Neutrophil (primary cell): ENCODE results near the gene MRTFB.

Source experiments
- H3K27ac ChIP-seq: fragments of 200-600 bp; sonication (generic); 2 replicates; pipeline ENCODE4 v1.5.1; 2016; ENCODE audit warnings: mild to moderate bottlenecking, moderate library complexity
- H3K27me3 ChIP-seq: fragments of 200-600 bp; sonication (generic); 2 replicates; pipeline ENCODE4 v1.6.0; 2016; ENCODE audit warnings: mild to moderate bottlenecking
- H3K36me3 ChIP-seq: fragments of 200-600 bp; sonication (generic); 2 replicates; pipeline ENCODE4 v1.5.1; 2017
- H3K4me1 ChIP-seq, 2 experiments: fragments of 200-600 bp in 1 of 2; sonication (generic) in 1 of 2; 1 replicate in 1 of 2; 2 replicates in 1 of 2; pipeline versions ENCODE4 v1.5.1 to v1.6.1; 2013 to 2016; ENCODE audit warnings: low read depth in 1 of 2, low read length in 1 of 2, mild to moderate bottlenecking in 1 of 2, moderate library complexity in 1 of 2; ENCODE audit not compliant: control insufficient read depth in 1 of 2, insufficient read depth in 1 of 2
- H3K4me3 ChIP-seq, 2 experiments: fragments of 200-600 bp in 1 of 2; sonication (generic) in 1 of 2; 1 replicate in 1 of 2; 2 replicates in 1 of 2; pipeline ENCODE4 v1.5.1; 2013 to 2016; ENCODE audit warnings: low read depth in 1 of 2, low read length in 1 of 2, mild to moderate bottlenecking in 1 of 2, moderate library complexity in 1 of 2
- H3K9me3 ChIP-seq: fragments of 200-600 bp; sonication (generic); 2 replicates; pipeline ENCODE4 v1.5.1; 2016
- CTCF ChIP-seq: fragments of 200-600 bp; sonication (generic); IDR thresholded peaks from 2 replicates; pipeline ENCODE4 v1.5.1; 2016; ENCODE audit warnings: antibody characterized with exemption

Gene MRTFB

GRCh38 chr16:14283786-14284185, 212.7 kb downstream of the MRTFB start:
- no peak overlapping the region for H3K4me3 ChIP-seq
- TF ChIP-seq CTCF: no peak

GRCh38 chr16:14284371-14284770, 213.3 kb downstream of the MRTFB start:
- Histone ChIP-seq H3K4me3 (no peak overlapping the region), H3K4me1 (peaks cover 3 to 18% of the 10 kb centered on the region in 2 experiments), H3K36me3 (no peaks in the 10 kb centered on the region), H3K9me3 (peaks cover 4% of the 10 kb centered on the region), H3K27me3 (peaks cover 62% of the 10 kb centered on the region), H3K27ac (no peak overlapping the region)
- TF ChIP-seq CTCF: no peak

More at GRCh38 chr16:14283786-14284185, 212.7 kb downstream of the MRTFB start:
- Histone ChIP-seq H3K27me3 (peaks cover 68% of the 10 kb centered on the region), H3K9me3 (no peaks in the 10 kb centered on the region), H3K4me1 (peaks cover 3 to 18% of the 10 kb centered on the region in 2 experiments), H3K36me3 (no peaks in the 10 kb centered on the region), H3K27ac (no peak overlapping the region)

- peaks cover 10% of the 10 kb centered on the region for H3K9me3 ChIP-seq
- no peaks in the 10 kb centered on the region for H3K36me3 ChIP-seq
- peaks cover 3 to 18% of the 10 kb centered on the region in 2 experiments for H3K4me1 ChIP-seq
- peaks cover 56% of the 10 kb centered on the region for H3K27me3 ChIP-seq
- H3K4me3 ChIP-seq: peak overlapping the region; percentile 60 to 61
- no peak overlapping the region for H3K27ac ChIP-seq
- TF ChIP-seq CTCF: no peak
These were observed 213.9 kb downstream of the MRTFB start for GRCh38 chr16:14284930-14285512.

DNA sequence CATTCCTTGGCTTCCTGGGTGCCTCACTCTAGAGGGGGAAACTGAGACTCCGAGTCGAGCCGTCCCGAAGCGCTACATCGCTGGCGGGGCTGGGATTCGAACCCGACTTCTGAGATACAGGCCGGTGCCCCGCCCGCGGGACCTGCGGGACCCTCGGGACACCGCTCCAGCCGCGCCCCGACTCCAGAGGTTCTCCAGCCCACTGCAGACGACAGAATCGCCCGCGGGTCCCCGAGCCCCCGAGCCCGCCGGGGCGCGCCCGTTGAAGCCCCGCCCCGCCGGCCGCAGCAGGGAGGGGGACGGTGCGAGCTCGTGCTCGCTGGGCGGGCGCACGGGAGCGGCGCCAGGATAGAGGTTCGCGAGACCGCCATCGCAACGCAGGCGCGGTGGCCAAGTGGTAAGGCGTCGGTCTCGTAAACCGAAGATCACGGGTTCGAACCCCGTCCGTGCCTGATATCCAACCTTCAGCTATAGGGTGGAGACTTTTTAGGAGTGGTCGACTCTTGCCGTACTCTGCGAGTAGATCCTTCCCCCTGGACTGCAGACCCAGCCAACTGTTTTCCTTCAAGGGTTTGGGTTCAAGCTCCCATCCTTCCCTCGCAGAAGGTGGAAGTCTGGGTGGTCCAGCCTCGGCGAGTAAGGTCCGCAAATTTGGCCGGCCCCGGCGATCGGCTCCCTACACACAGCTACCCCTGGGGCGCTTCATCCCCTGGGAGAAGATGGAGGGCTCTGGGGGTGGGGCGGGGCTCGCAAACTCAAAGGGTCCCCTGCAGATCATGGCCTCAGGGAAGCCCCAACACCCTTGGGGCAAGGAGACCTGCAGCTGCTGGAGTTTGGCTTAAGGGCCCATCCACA, 214.6 kb downstream of the MRTFB start:
- no peak for TF ChIP-seq CTCF
- no peak overlapping the region for H3K27ac ChIP-seq

DNA sequence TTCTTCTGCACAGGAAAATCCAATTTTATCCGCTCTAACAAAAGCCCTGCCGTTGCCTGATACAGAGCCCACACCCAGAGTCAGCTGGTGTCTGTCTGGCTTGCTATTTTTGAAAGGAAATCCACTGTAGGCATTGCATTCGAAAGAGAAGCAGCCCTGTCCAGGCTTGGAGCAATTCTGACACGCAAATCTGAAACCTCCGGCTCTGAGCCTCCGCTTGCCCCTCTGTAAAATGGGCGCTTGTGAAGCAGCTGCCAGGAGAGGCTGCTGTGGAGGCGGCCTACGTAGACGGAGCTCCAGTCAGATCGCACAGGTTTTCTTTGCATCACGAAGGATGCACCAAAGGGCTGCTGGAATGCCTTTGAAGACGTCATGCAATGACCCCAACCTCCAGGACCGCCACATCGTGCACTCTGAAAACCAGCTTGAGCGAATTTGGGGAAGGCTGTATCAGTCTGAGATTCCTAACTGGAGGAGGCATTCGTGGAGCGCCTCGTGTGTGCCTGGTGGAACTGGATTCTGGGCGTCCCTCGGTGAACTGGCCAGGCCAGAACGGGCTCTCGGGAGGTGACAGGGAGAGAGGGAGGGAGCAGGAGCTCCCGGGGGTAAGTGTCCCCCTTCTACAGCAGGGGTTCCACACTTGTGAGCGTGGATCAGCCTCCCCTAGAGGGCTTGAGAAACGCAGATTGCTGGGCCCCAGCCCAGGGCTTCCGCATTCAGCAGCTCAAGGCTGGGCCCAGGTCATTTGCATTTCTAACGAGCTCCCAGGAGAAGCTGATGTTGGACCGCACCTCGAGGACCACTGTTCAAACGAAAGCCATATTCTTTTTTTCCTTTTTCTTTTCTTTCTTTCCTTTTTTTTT, 215.5 kb downstream of the MRTFB start:
- Histone ChIP-seq H3K36me3 (no peaks in the 10 kb centered on the region), H3K27me3 (peaks cover 52% of the 10 kb centered on the region), H3K9me3 (peaks cover 10% of the 10 kb centered on the region), H3K4me3 (peak overlapping the region in 1 of 2 experiments; percentile 61), H3K27ac (no peak overlapping the region), H3K4me1 (peaks cover 3 to 18% of the 10 kb centered on the region in 2 experiments)
- TF ChIP-seq CTCF: no peak

More for the DNA sequence above, 214.6 kb downstream of the MRTFB start:
- H3K4me1 ChIP-seq: peaks cover 3 to 18% of the 10 kb centered on the region in 2 experiments
- H3K36me3 ChIP-seq: no peaks in the 10 kb centered on the region
- peak overlapping the region; percentile 60 to 61 for H3K4me3 ChIP-seq
- peaks cover 10% of the 10 kb centered on the region for H3K9me3 ChIP-seq
- peaks cover 53% of the 10 kb centered on the region for H3K27me3 ChIP-seq
